Fibroblast of mammary gland (primary cell): ENCODE measurements around the gene SLC24A3.

Experiments
- DNase-seq: peaks from one replicate; pipeline ENCODE4 v3.0.0-alpha.2; 2010; ENCODE audit warnings: low read depth
- H3K4me3 ChIP-seq: 2 replicates; pipeline ENCODE4 v1.5.1; 2011; ENCODE audit warnings: low read depth, mild to moderate bottlenecking, low read length, moderate library complexity; ENCODE audit not compliant: control insufficient read depth
- CTCF ChIP-seq: conservative IDR thresholded peaks from 2 replicates; pipeline ENCODE4 v1.5.1; 2011; ENCODE audit warnings: low read depth, low read length, inconsistent platforms; ENCODE audit not compliant: control insufficient read depth, insufficient read depth

SLC24A3 gene

GRCh38 chr20:19382386-19383340 is 170.2 kb downstream of the SLC24A3 start:
- TF ChIP-seq CTCF: no peak
- H3K4me3 ChIP-seq: no peak overlapping the region
- no peak for DNase-seq

GRCh38 chr20:19384940-19385339 is 172.5 kb downstream of the SLC24A3 start:
- H3K4me3 ChIP-seq: no peak overlapping the region
- no peak for DNase-seq
- no peak for TF ChIP-seq CTCF

- no peak for DNase-seq
- no peak for TF ChIP-seq CTCF
- H3K4me3 ChIP-seq: no peak overlapping the region
These were observed 174.8 kb downstream of the SLC24A3 start for GRCh38 chr20:19387251-19387650.

GRCh38 chr20:19392344-19393130 is 180.1 kb downstream of the SLC24A3 start:
- no peak for DNase-seq
- TF ChIP-seq CTCF: no peak
- no peak overlapping the region for H3K4me3 ChIP-seq

- no peak overlapping the region for H3K4me3 ChIP-seq
- no peak for TF ChIP-seq CTCF
- DNase-seq: no peak
These were observed 184.1 kb downstream of the SLC24A3 start for GRCh38 chr20:19396460-19397081.

- no peak for TF ChIP-seq CTCF
- no peak overlapping the region for H3K4me3 ChIP-seq
- no peak for DNase-seq
These were observed 184.8 kb downstream of the SLC24A3 start for GRCh38 chr20:19397226-19397625.
